CD4-positive, alpha-beta T cell treated with Interleukin-17A for 4 hours (primary cell): ENCODE measurements around the gene RINL.
A peak's percentile ranks its signal among the peaks of the same experiment; 100 is the strongest.

ENCODE experiments used
- DNase-seq: peaks from one replicate; pipeline ENCODE4 v3.0.0-alpha.2; 2020; ENCODE audit warnings: mixed read lengths

RINL gene

GRCh38 chr19:38877781-38878574 lies at the start of gene RINL:
TSS of gene RINL (minus strand) at chr19:38878275. CDS start at chr19:38876742, 1,533 bp downstream.
- DNase-seq, result peak; percentile 85

GRCh38 chr19:38924388-38924787 lies 46.3 kb upstream of the RINL start:
- DNase-seq, result no peak

- DNase-seq, result no peak
Observed at GRCh38 chr19:38922482-38922881, 44.4 kb upstream of the RINL start.

DNA sequence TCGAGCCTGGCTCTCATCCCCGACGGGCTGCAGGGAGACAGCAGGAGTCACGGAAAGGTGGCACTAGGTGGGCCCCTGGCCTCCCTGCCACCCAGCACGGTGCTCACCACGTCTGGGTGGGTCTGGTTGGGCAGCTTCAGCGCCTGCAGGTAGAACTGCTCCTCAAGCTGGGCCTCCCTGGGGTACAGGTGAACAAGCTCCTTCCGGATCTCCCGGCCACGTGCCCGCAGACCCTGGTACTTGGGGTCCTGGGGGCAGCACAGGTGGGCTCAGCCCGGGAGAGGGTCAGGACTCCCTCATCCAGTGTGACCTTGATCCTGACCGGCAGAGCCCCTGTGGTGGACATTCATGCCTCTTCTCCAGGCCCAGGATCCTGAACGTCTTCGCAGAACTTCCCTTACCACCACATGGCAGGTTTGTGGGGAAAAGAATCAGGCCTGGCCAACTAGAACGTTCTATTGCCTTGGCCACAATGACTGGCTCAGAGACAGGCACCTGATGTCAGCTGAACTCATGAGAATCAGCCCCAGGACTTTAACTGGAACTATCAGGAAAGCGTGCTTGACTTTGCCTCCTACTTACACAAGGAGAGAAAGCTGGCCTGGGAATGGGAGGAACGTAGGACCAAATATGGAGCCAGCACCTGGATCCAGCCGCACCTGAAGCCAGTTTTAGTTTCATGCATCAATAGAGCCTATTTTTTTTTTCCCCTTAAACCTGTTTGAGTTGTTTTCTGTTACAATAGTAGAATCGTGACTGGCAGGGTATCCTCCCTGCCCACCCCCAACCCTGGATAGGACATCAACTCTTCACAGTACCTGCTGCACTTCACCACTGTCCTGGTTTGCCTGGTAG lies 43.6 kb upstream of the RINL start:
- no peak for DNase-seq

DNA sequence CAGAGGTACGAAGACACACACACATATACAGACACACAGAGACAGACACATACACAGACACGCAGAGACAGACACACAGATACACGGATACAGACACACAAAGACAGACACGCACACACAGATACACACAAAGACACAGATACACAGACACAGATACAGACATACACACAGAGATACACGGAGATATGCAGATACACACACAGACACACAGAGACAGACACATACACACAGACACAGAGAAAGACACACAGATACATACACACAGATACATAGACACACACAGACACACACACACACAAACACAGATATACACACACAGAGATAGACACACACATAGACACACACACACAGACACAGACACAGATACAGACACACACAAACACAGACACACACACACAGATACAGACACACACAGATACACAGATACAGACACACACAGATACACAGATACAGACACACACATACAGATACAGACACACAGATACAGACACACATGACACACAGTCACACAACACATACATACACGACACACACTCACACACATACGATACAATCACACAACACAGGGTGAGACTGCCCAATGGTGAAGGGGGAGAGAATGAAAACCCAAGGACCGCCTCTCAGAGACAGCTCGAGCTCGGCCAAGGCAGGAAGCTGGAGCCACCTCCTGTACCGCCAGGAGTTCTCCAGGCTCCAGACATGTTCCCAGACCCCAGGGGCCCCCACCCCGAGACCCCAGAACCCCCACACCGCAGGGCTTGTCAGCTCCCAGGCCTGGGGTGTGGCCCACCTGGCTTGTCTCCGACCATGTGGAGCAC lies 42.7 kb upstream of the RINL start:
- no peak for DNase-seq

GRCh38 chr19:38919837-38920601 lies 41.9 kb upstream of the RINL start:
- no peak for DNase-seq

- DNase-seq, result no peak
Observed at GRCh38 chr19:38918526-38918925, 40.5 kb upstream of the RINL start.

- no peak for DNase-seq
Observed at GRCh38 chr19:38917921-38918491, 39.9 kb upstream of the RINL start.

DNA sequence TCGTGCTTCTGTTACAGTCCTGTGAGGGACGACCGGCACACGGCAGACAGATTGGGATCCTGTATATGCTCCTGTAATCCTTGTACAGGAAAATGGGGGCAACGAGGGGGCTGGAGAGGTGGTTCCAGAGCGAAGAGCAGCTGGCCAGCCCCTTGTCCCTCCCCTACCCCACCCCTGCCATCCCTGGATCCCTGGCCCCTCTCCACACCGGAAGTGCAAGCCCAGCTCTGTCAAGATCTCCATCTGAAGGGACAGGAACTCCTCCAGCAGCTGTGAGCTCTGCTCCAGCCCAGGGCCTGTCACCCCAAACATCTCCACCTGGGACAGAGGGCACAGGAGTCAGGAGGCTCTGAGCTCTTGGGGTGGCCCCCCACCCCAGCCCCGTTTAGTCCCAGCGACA lies 39.4 kb upstream of the RINL start:
- no peak for DNase-seq

GRCh38 chr19:38915329-38916321 lies 37.5 kb upstream of the RINL start:
- no peak for DNase-seq

GRCh38 chr19:38913958-38914357 lies 35.9 kb upstream of the RINL start:
- DNase-seq, result no peak

DNA sequence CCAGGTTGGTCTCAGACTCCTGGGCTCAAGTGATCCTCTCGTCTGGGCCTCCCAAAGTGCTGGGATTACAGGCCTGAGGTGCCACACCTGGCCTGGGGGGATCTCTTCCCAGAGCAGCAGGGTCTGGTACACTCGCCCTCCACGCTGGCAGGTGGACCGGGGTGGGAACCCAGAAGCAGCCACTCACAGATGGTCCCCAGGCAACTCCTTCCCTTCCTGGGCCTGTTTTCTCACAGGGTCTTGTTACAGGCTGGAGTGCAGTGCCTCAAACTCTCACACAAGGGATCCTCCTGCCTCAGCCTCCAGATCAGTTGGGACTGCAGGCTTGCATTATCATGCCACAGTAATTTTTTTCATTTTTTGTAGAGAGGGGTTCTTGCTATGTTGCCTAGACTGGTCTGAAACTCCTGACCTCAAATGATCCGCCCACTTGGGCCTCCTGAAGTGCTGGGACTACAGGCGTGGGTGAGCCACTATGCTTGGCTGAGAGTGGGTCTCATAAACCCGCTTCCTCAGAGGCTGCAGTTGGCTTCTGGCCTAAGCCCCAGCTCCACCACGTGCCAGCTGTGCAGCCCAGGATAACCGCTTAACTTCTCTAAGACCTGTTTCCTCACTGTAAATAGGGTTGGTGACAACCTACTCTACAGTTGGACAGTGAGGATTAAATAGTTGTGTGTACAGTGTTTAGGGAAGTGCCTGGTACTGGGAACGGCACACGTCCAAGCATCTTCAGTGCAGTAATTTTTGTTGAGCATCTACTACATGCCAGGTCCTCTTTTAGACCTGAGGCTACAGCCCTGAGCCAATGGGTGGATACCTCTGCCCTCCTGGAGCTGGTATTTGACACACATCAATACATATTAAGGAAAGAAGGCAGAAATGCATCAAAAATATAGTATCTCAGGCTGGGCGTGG lies 34.8 kb upstream of the RINL start:
- DNase-seq, result no peak

DNA sequence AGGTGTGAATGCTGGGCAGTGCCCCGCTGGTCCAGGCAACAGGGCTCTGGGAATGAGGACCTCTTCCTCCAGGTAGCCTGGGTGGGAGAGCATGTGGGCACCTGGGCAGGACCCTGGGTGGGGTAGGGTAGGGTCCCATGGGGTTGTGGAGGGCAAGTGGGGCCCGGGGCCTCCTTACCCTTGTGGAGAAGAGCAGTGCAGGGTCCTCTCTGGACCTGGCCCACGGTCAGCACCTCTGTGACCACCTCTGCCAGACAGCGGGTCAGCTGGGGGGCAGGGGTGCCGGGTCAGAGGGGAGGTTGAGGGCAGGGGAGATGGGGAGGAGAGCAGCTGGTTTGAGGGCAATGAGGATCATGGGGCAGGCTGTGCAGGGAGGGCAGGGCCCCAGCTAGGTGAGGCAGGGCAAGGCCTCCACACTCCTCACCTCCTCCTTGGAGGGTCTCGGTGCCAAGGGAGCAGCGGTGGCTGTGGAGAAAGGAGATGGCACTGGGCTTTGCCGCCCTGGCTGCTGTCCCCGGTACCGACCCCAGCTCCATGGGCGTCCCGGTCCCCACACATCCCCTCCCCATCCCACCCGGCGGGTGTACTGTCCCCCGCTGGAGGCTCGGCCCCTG lies 33.4 kb upstream of the RINL start:
- DNase-seq, result no peak

DNA sequence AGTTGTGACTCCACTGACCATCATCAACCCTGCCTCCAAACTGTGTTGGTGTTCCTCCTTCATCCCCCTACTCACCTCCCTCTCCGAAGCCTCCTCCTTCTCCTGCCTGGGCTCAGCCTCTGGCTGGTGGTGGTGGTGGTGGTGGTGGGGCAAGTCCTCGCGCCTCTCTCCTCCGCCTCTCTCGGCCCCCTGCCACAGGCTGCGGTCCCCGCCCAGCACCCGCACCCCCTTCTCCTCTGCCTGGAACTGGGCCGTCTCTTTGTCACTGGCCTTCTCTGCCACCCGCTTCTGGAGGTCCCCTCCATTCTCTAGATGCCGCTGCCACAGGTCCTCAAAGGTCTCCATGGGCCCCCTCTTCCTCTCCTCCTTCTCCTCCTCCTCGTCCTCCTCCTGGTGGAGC lies 32.4 kb upstream of the RINL start:
- DNase-seq, result no peak

GRCh38 chr19:38908911-38909310 lies 30.8 kb upstream of the RINL start:
- no peak for DNase-seq

GRCh38 chr19:38907670-38908069 lies 29.6 kb upstream of the RINL start:
- DNase-seq, result no peak

GRCh38 chr19:38907227-38907626 lies 29.2 kb upstream of the RINL start:
- DNase-seq, result no peak

DNA sequence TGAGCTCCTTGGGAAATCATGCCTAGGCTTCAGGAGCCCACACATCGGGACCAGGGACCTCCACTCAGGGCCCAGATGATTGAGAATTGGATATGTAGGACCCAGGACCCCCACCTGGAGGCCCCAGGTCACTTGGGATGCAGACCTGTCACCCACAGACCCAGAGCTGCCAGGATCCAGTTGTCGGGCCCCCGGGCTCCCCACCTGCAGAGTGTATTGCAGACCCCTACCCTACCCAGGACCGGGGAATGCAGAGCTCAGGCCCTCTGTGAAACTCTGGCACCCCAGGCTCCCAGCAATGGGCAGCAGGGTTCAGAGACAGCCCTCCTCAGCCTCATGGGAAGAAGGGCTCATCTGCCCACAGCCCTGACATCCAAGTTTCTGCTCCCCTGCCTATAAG lies 27.5 kb upstream of the RINL start:
- no peak for DNase-seq
